ENCODE results near the gene GRIN3B.
"Not testable (repeated sequence)": the region's sequence is repeated elsewhere in the genome, so short reads cannot be mapped to it uniquely, and the experiment has no call there.

The GRIN3B gene, protein sequence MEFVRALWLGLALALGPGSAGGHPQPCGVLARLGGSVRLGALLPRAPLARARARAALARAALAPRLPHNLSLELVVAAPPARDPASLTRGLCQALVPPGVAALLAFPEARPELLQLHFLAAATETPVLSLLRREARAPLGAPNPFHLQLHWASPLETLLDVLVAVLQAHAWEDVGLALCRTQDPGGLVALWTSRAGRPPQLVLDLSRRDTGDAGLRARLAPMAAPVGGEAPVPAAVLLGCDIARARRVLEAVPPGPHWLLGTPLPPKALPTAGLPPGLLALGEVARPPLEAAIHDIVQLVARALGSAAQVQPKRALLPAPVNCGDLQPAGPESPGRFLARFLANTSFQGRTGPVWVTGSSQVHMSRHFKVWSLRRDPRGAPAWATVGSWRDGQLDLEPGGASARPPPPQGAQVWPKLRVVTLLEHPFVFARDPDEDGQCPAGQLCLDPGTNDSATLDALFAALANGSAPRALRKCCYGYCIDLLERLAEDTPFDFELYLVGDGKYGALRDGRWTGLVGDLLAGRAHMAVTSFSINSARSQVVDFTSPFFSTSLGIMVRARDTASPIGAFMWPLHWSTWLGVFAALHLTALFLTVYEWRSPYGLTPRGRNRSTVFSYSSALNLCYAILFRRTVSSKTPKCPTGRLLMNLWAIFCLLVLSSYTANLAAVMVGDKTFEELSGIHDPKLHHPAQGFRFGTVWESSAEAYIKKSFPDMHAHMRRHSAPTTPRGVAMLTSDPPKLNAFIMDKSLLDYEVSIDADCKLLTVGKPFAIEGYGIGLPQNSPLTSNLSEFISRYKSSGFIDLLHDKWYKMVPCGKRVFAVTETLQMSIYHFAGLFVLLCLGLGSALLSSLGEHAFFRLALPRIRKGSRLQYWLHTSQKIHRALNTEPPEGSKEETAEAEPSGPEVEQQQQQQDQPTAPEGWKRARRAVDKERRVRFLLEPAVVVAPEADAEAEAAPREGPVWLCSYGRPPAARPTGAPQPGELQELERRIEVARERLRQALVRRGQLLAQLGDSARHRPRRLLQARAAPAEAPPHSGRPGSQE

DNA sequence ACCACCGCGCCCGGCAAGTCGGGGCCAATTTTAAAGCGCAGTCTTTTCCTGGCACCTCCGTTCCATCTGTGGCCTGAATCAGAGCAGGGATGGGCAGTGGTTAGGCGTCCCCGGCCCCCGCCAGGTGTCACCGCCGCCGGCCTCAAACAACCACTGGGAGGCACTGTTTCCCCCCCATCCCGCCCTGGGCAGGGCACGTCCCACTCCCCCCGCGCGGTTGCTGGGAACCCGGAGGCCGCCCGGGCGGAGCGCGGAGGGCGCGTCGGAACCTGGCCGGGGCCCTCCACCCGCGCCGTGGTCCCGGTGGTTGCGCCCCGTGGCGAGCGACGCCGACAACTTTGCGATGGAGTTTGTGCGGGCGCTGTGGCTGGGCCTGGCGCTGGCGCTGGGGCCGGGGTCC, at the start of gene GRIN3B:
Gene GRIN3B, plus strand, starts transcription at position 325 of the 400 bp plus-strand sequence. Its CDS starts 19 bp downstream, at position 344.
- Mint-ChIP-seq H3K4me1 (peaks cover 14% of the 10 kb centered on the region), H3K27ac (no peak within 1 kb of the TSS), H3K9me3 (no peaks in the 10 kb centered on the region), H3K27me3 (peaks cover 18% of the 10 kb centered on the region), H3K36me3 (no peaks in the 10 kb centered on the region), H3K4me3 (peak within 1 kb of the TSS; percentile 47)

DNA sequence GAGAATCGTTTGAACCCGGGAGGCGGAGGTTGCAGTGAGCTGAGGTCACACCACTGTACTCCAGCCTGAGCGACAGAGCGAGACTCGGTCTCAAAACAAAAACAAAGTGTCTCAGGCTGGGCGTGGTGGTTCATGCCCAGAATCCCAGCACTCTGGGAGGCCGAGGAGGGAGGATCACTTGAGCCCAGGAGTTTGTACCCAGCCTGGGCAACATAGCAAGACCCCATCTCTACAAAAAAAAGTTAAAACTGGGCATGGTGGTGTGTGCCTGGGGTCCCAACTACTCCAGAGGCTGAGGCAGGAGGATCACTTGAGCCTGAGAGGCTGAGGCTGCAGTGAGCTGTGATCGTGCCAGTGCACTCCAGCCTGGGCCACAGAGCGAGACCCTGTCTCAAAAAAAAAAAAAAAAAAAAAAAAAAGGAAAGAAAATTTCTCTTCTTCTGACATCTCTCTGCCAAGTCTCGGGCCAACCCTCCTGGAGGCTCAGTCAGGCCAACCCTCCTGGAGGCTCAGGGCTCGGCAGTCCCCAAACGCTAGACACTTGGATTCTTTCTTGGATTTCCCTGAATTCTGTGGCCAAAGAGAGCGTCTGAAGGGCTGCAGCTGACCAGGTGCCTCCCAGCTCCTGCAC, 48.1 kb upstream of the GRIN3B start:
- Mint-ChIP-seq H3K4me1 (peaks cover 7% of the 10 kb centered on the region), H3K36me3 (no peaks in the 10 kb centered on the region)

DNA sequence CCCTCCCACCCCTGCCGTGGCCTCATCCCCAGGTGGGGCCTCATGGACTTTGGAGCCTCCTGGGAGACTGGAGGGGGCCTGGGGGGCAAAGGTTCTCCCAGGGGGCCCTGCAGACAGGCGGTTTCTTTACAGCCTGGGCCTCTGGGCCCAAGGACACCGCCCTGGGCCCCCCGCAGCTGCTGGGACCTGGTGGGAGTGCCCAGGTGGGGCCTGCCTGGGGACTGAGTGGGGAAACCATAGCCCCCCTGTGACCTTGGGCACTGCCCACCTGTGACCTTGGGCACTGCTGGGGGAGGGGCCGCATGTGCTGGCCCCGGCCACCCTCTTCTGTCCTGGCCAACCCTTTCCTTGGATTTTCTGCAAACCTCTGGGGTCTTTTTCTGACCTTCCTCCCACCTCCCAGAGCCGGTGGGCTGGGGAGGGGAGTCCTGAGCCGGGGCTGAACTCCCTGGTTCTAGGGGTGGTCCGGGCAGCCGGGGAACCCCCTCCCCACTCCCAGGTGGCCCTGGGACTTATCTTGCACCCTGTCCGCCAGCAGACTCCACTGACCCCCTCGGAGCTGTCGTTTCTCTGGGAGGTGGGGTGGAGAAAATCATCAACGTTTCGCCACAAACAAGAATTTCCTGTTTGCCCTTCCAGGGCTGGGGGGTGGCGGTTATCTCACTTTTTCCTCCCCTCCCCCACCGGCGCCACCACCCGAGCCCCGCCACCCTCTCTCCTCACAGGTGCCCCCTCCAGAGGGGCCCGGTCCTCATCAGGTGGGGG, 47.4 kb upstream of the GRIN3B start:
- no peaks in the 10 kb centered on the region for H3K27me3 Mint-ChIP-seq
- peaks cover 7% of the 10 kb centered on the region for H3K4me1 Mint-ChIP-seq
- H3K9me3 Mint-ChIP-seq: no peaks in the 10 kb centered on the region
- H3K27ac Mint-ChIP-seq: no peak overlapping the region
- no peaks in the 10 kb centered on the region for H3K36me3 Mint-ChIP-seq
- no peak overlapping the region for H3K4me3 Mint-ChIP-seq

More for the DNA sequence above, 48.1 kb upstream of the GRIN3B start:
- H3K27ac Mint-ChIP-seq: no peak overlapping the region
- no peak overlapping the region for H3K4me3 Mint-ChIP-seq
- H3K9me3 Mint-ChIP-seq: no peaks in the 10 kb centered on the region
- H3K27me3 Mint-ChIP-seq: no peaks in the 10 kb centered on the region

DNA sequence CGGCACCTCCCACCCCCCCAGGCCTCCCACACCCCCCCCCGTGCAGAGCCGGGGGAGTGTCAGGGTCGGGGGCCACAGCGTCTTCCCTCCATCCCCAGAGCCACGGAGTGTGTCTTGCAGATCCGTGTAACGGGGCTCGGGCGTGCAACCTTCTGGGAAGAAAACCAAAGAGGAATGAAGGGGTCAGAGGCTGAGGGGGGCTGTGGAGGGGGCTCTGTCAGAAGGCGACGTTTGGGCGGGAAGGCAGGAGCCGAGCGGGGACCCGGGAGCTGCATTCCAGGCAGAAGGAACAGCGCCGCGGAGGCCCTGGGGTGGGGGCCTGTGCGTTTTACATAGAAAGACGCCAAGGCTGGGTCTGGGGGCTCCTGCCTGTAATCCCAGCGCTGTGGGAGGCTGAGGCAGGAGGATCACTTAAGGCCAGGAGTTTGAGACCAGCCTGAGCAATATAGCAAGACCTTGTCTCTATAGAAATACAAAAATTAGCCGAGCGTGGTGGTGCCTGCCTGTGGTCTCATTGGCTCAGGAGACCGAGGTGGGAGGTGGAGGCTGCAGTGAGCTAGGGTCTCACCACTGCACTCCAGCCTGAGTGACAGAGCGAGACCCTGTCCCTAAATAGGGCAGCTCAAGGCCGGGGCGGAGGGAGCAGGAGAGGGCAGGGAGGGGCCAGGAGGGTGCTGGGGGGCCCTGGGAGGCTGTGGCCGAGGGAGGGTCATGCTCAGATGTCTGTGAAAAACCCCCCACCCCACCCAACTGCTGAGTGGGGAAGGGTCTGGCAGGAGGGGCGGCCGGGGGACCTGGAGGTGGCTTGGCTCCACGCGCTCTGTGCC, 46.6 kb upstream of the GRIN3B start:
- H3K36me3 Mint-ChIP-seq: no peaks in the 10 kb centered on the region
- no peaks in the 10 kb centered on the region for H3K9me3 Mint-ChIP-seq
- H3K27me3 Mint-ChIP-seq: no peaks in the 10 kb centered on the region
- H3K4me1 Mint-ChIP-seq: peaks cover 7% of the 10 kb centered on the region
- H3K27ac Mint-ChIP-seq: no peak overlapping the region
- no peak overlapping the region for H3K4me3 Mint-ChIP-seq

DNA sequence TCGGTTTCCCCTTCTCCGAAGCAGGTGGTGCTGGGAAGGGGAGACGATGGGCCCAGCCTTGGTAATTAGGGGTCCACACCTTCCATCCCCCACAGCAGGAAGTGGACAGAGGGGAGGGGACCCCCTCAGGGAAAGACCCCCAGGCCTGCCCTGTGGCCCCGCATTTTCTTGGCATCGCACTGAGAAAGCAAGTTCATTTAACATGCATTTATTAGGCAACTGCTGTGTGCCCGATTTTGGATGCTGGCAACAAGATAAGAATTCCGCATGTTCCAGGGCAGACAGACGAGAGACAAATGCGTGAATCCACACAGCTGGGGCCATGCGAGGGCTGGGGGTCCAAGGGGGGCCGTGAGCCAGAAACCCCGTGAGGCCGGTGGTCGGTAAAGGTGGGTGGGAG, 45.9 kb upstream of the GRIN3B start:
- H3K4me3 Mint-ChIP-seq: no peak overlapping the region
- H3K27me3 Mint-ChIP-seq: no peaks in the 10 kb centered on the region
- H3K9me3 Mint-ChIP-seq: no peaks in the 10 kb centered on the region
- H3K36me3 Mint-ChIP-seq: no peaks in the 10 kb centered on the region
- no peak overlapping the region for H3K27ac Mint-ChIP-seq
- peaks cover 11% of the 10 kb centered on the region for H3K4me1 Mint-ChIP-seq

DNA sequence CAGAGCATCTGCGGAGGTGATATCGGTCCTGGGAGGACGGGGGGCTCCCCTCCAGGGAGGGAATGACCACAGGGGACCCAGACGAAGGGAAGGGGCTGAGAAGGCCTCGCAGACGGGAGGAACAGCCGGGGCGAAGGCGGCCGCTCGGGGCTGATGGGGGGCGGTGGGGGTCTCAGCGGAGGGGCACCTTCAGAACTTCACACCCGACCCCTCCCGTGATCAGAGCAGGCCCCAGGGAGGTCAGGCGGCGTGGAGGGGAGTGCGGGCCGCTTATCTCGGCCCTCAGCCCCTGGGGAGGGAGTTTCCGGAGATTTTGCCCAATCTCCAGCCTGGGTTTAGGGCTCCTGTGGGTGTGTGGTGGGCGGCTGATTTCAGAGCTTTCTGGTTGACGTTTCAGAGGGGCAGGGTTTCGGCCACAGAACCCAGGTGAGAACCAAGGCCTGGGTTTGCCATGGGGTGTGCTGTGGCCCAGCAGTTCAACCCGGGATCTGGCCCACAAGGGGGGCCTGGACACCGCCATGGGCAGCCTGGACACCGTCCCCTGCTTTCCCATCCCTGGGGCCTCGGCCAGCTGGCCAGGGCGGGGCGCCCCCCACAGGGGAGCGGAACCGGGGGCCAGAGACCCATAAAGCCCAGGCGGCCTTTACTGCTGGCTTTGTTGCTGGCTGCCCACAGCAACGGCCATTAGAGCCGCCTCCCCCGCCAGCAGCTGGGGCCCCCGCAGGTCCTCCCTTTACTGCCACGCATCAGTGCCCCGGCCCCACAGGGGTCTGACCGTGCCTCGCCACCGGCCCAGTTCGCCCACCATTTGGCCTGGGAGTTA, 45.3 kb upstream of the GRIN3B start:
- Mint-ChIP-seq H3K9me3 (no peaks in the 10 kb centered on the region), H3K27ac (no peak overlapping the region), H3K4me3 (no peak overlapping the region), H3K27me3 (no peaks in the 10 kb centered on the region), H3K36me3 (no peaks in the 10 kb centered on the region), H3K4me1 (peaks cover 11% of the 10 kb centered on the region)

DNA sequence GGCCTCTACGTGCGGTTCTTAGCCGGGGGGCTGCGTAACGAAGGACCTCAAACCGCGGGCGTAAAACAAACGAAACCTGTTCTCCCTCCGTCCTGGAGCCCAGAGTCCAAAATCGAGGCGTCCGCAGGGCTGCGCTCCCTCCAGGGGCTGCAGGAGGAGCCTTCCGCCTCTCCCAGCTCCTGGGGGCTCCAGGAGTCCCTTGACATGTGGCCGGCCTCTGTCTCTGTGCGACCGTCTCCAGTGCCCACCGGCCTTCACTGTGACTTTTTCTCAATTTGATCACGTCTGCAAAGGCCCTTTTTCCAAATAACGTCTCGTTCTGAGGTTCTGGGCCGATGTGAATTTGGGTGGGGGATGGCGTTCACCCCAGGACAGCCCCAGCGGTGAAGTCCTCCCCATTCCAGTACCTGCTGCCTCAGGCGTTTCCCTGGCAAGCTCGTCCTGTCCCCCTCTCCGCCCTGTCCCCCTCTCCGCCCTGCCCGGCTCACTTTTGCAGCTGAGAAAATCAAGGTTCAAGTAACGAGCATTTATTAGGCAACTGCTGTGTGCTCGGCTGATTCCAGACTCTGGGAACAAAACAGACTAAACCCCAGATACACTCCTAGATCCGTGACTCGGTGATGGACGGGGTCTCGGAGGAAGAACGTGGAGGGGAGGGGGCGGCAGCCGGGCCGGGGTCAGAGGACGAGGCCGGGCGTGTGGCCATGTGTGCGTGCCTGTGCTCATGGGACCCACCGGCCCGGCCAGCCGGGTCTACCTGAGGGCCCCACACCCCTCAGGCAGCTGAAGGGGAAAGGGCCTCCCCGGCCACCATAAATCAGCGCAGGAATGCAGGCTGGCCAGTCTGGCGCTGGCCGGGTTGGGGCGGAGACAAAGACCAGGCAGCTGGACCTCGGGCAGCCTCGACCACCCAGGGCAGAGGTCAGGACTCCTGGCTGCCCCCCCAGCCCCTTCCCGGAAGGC, 44.1 kb upstream of the GRIN3B start:
- H3K36me3 Mint-ChIP-seq: no peaks in the 10 kb centered on the region
- no peaks in the 10 kb centered on the region for H3K9me3 Mint-ChIP-seq
- H3K27me3 Mint-ChIP-seq: no peaks in the 10 kb centered on the region
- H3K27ac Mint-ChIP-seq: no peak overlapping the region
- H3K4me1 Mint-ChIP-seq: peaks cover 11% of the 10 kb centered on the region
- no peak overlapping the region for H3K4me3 Mint-ChIP-seq

DNA sequence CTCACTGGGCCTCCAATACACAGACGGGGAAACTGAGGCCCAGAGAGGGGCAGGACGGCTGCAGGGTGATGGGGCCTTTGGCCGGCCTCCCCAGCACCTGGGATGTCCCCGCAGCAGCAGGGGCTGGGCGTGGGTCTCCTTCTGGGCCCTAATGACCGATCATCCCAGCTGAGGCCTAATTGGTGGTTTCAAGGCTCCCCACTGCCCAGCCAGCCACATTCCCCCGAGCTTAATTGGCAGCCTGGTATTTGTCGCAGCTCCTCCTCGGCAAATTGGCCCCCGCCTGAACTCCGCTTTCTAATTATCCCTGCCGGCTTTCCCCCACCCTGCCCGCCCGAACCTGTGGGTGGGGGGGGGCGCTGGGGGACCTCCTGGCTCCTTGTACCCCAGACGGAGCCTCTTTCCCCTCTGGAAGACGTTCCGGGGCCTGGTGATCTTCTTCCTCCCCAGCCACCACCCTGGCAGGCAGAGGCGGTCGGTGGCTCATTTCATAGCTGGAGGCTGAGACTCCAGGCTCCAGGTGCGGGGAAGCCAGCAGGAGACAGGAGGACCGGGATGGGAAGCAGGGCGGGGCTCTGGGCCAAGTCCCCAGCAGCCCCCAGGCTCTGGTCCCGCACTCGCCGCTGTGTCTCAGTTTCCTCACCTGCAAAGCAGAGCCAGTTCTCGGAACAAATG, 43.3 kb upstream of the GRIN3B start:
- no peak overlapping the region for H3K4me3 Mint-ChIP-seq
- H3K36me3 Mint-ChIP-seq: no peaks in the 10 kb centered on the region
- H3K27ac Mint-ChIP-seq: no peak overlapping the region

DNA sequence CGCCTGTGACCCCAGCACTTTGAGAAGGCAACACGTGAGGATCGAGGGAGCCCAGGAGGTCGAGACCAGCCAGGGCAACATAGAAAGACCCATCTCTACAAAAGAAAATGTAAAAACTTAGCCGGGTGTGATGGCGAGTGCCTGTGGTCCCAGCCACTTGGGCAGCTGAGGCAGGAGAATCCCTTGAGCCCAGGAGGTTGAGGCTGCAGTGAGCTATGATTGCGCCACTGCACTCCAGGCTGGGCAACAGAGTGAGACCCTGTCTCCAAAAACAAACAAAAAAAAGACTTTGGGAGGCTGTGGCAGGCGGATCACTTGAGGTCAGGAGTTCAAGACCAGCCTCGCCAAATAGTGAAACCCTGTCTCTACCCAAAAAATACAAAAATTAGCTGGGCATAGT, 42.6 kb upstream of the GRIN3B start:
- not testable (repeated sequence) for H3K27me3 Mint-ChIP-seq, H3K4me3 Mint-ChIP-seq, H3K27ac Mint-ChIP-seq, H3K9me3 Mint-ChIP-seq, H3K36me3 Mint-ChIP-seq
- peaks cover 15% of the 10 kb centered on the region for H3K4me1 Mint-ChIP-seq

More for the DNA sequence above, 43.3 kb upstream of the GRIN3B start:
- H3K9me3 Mint-ChIP-seq: no peaks in the 10 kb centered on the region
- H3K27me3 Mint-ChIP-seq: no peaks in the 10 kb centered on the region
- H3K4me1 Mint-ChIP-seq: peaks cover 11% of the 10 kb centered on the region

DNA sequence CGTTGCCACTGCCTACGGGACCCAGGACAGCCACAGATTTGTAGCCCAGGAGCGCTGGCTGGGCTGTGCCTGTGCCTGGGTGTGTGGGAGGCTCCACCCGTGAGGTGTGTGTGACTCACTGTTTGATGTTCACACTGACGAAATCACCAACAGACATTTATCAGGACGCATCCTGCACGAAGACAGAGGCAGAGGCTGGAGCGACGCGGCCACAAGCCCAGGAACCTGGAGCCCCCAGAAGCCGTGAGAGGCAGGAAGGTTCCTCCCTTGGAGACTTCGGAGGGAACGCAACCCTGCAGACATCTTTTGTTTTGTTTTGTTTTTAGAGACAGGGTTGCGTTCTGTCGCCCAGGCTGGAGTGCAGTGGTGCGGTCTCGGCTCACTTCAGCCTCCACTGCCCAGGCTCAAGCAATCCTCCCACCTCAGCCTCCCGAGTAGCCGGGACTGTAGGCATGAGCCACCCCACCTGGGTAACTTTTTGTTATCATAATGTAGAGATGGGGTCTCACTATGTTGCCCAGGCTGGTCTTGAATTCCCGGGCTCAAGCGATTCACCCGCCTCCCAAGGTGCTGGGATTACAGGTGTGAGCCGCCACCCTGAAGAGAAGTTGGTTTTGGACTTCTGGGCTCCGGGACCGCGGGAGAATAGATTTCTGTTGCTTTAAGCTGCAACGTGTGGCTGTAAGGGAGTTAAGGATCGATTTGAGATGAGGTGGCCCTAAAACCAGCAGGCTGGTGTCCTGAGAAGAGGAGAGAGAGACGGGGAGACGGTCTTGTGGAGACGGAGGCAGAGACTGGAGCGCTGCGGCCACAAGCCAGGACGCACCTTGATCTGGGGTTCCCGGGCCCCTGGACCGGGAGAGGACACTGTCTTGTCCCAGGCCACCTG, 41.0 kb upstream of the GRIN3B start:
- H3K9me3 Mint-ChIP-seq: no peaks in the 10 kb centered on the region
- no peaks in the 10 kb centered on the region for H3K27me3 Mint-ChIP-seq
- no peaks in the 10 kb centered on the region for H3K36me3 Mint-ChIP-seq
- no peak overlapping the region for H3K27ac Mint-ChIP-seq
- H3K4me1 Mint-ChIP-seq: peaks cover 8% of the 10 kb centered on the region
- H3K4me3 Mint-ChIP-seq: no peak overlapping the region

DNA sequence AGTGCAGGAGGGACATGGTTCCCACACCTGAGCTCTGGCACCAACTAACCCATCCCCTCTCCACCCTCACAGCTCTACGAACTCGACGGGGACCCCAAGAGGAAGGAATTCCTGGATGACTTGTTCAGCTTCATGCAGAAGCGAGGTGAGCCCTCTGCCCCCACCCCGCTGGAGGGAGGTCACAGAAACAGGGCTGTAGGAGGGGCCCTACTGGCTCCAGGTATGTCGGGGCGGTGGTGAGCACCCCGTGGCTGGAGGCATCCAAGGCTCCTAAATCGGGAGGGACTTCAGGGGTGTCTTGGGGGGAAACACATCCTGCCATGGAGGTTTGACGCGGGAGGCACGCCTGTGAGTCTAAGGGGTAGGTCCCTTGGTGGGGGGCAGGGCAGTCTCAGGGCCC, 40.2 kb upstream of the GRIN3B start:
- Mint-ChIP-seq H3K36me3 (no peaks in the 10 kb centered on the region), H3K4me1 (peaks cover 8% of the 10 kb centered on the region), H3K27ac (no peak overlapping the region), H3K27me3 (no peaks in the 10 kb centered on the region), H3K4me3 (no peak overlapping the region), H3K9me3 (no peaks in the 10 kb centered on the region)

DNA sequence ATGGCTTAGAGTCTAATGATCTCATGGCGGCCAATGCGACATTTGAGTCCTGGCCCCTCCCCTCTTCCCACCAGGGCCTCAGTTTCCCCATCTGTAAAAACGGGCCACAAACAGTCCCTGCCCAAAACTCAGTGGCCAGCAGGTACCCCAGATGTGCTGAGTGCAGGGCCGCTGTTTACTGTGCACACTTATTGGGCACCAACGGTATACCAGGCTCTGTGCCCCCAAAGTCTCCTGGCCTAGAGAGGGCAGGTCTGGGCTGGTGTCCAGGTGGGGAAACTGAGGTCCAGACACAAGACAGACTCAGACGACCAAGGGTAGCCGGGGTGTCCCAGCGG, 39.6 kb upstream of the GRIN3B start:
- no peak overlapping the region for H3K4me3 Mint-ChIP-seq
- no peaks in the 10 kb centered on the region for H3K9me3 Mint-ChIP-seq
- H3K27ac Mint-ChIP-seq: no peak overlapping the region
- peaks cover 2% of the 10 kb centered on the region for H3K36me3 Mint-ChIP-seq
- H3K4me1 Mint-ChIP-seq: peaks cover 8% of the 10 kb centered on the region
- H3K27me3 Mint-ChIP-seq: no peaks in the 10 kb centered on the region
